CD4-positive, alpha-beta T cell (primary cell): ENCODE measurements around the gene ADAMTS12. TPM values are rescaled to one million over a fixed set of nuclear protein-coding genes. Genes with fewer than 3 reads are reported as not detected.

Experiments
- ATAC-seq: fragments of 200-7000 bp; cut with Tn5 transposase; one replicate; pipeline ENCODE4 v1.10.0; 2022; ENCODE audit warnings: mild to moderate bottlenecking; ENCODE audit not compliant: poor library complexity
- CTCF ChIA-PET: fragments of 350-600 bp; sonication (Branson Sonifier 250); formaldehyde crosslinking; loops from one replicate; lab custom pipeline; 2021; ENCODE audit warnings: antibody characterized with exemption, inconsistent platforms; lab: Charles Lee
- POLR2A ChIA-PET: fragments of 350-600 bp; sonication (Branson Sonifier 250); formaldehyde crosslinking; loops from one replicate; lab custom pipeline; 2021; ENCODE audit warnings: antibody characterized with exemption, inconsistent platforms; lab: Charles Lee
- DNase-seq, 14 experiments: peaks; one replicate each; pipeline ENCODE4 v3.0.0-alpha.2; 2013 to 2020; ENCODE audit warnings: mixed read lengths in 2 of 14
- H3K27ac ChIP-seq, 2 donors: one replicate each; pipeline versions ENCODE4 v1.5.1 to v1.7.0; 2013; ENCODE audit warnings: low read length in 2 of 2, low read depth in 1 of 2, mild to moderate bottlenecking in 1 of 2
- H3K27me3 ChIP-seq, 2 experiments: 1 replicate in 1 of 2; 2 replicates in 1 of 2; pipeline versions ENCODE4 v1.6.1 to v1.7.0; 2013; ENCODE audit warnings: low read length in 2 of 2, control low read depth in 1 of 2, mild to moderate bottlenecking in 1 of 2, moderate library complexity in 1 of 2; ENCODE audit not compliant: insufficient read depth in 2 of 2, control insufficient read depth in 1 of 2
- H3K36me3 ChIP-seq: one replicate; pipeline ENCODE4 v1.6.1; 2013; ENCODE audit warnings: low read length, control low read depth; ENCODE audit not compliant: insufficient read depth
- H3K4me1 ChIP-seq: one replicate; pipeline ENCODE4 v1.6.1; 2013; ENCODE audit warnings: low read length, control low read depth; ENCODE audit not compliant: insufficient read depth
- H3K4me3 ChIP-seq: one replicate; pipeline ENCODE4 v1.5.1; 2013; ENCODE audit warnings: mild to moderate bottlenecking, low read length, moderate library complexity
- H3K9me3 ChIP-seq, 2 experiments: 1 replicate in 1 of 2; 2 replicates in 1 of 2; pipeline versions ENCODE4 v1.6.1 to v1.7.0; 2013; ENCODE audit warnings: low read length in 2 of 2, mild to moderate bottlenecking in 2 of 2, control low read depth in 1 of 2, moderate library complexity in 1 of 2; ENCODE audit not compliant: control insufficient read depth in 1 of 2, insufficient read depth in 1 of 2
- H3K27ac Mint-ChIP-seq: one replicate; pipeline ENCODE4 v1.8.0; 2020; ENCODE audit warnings: mixed read lengths
- H3K27me3 Mint-ChIP-seq: one replicate; pipeline ENCODE4 v1.8.0; 2021; ENCODE audit warnings: mixed read lengths
- H3K36me3 Mint-ChIP-seq: one replicate; pipeline ENCODE4 v1.8.0; 2021; ENCODE audit warnings: low read depth, mixed read lengths
- H3K4me1 Mint-ChIP-seq: one replicate; pipeline ENCODE4 v1.8.0; 2021; ENCODE audit warnings: low read depth, mixed read lengths
- H3K4me3 Mint-ChIP-seq: one replicate; pipeline ENCODE4 v1.8.0; 2020; ENCODE audit warnings: mild to moderate bottlenecking, mixed read lengths
- H3K9me3 Mint-ChIP-seq: one replicate; pipeline ENCODE4 v1.8.0; 2020; ENCODE audit warnings: mixed read lengths
- CTCF ChIP-seq: fragments of 200-600 bp; IDR thresholded peaks from one replicate; pipeline ENCODE4 v1.8.0; 2022; ENCODE audit warnings: antibody characterized with exemption, mild to moderate bottlenecking
- intact Hi-C, 2 experiments: fragments of 100-400 bp; cut with DNase I in 1 of 2; cut with micrococcal nuclease in 1 of 2; formaldehyde crosslinking; loops; one replicate each; pipeline versions ENCODE4 v1.15.1 to v1.9.0; 2023 to 2025; cut with DNase I, micrococcal nuclease
- total RNA-seq, 174 experiments: library from RNA in 2 of 174; stranded (reverse) in 2 of 174; gene quantifications; one replicate each; pipeline ENCODE4 v1.2.3 and lab custom pipeline; 2021 to 2026

Gene ADAMTS12
- total RNA-seq, 2 experiments from 2014 or later: 0.06 TPM; not detected in 1

DNA sequence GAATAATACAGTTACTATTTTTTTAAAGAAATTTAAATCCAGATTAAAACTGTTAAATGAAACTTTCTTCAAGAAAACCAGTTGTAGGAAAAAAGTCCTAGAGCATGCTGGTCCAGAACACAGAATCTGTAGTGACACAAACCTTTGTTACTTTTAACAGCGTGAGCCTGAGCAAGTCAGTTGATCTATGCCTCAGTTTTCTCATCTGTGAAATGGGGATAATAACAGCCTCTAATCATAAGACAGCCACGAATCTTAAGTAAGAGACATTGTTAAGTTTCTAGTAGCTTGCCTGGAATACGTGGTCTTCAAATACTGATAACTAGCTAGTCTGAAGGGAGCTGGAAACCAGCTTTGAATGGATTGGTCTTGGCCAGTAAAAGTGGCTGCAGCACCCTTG, 158.6 kb downstream of the ADAMTS12 start:
- DNase-seq (no peak), ATAC-seq (no peak)
- no peaks in the 10 kb centered on the region for H3K4me1 Mint-ChIP-seq
- no peak for TF ChIP-seq CTCF
- Histone ChIP-seq H3K9me3 (no peaks in the 10 kb centered on the region), H3K27me3 (no peaks in the 10 kb centered on the region), H3K4me3 (no peak overlapping the region), H3K4me1 (no peaks in the 10 kb centered on the region), H3K27ac (no peak overlapping the region), H3K36me3 (no peaks in the 10 kb centered on the region)
- ChIA-PET POLR2A (no interaction called here), CTCF (no interaction called here)
- no peaks in the 10 kb centered on the region for H3K36me3 Mint-ChIP-seq
- H3K27me3 Mint-ChIP-seq: peaks cover 13% of the 10 kb centered on the region
- intact Hi-C loops: no loop called here
- no peak overlapping the region for H3K4me3 Mint-ChIP-seq
- H3K27ac Mint-ChIP-seq: no peak overlapping the region
- no peaks in the 10 kb centered on the region for H3K9me3 Mint-ChIP-seq

DNA sequence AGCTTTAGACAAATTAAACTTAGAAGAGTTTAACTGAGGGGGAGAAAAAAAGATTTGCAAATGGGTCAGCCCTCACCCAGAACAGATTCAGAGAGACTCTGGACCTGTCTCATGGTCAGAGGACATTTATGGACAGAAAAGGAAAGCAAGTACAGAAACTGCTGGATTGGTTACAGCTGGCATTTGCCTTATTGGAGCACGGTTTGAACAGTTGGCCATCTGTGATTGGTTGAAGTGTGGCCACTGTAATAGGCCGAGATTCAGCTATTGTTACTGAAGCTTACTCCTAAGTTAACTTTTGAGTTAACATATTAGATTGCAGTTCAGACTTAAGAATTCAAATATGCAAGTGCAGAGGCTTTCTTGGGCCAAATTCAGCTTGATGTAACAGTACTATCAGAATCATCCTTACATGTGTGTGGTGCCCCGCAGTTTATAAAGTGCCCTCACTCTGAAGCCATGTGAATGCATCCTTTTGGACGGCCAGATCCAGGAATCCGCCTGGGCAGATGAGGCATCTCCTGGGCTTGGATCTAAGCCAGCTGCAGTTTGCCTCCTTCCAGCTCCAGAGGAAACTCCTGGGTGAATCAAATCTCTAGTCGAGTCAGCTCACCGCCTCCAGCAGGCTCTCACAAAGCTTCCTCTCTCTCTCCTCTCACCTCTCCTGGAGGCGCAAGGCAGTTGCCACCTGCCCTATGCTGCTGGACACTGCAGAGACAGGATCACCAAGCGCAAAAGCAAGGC, 165.2 kb downstream of the ADAMTS12 start:
- intact Hi-C loops: no loop called here
- H3K4me3 Mint-ChIP-seq: no peak overlapping the region
- POLR2A ChIA-PET: no interaction called here
- no peak overlapping the region for H3K4me3 ChIP-seq
- H3K36me3 ChIP-seq: no peaks in the 10 kb centered on the region
- no peak for TF ChIP-seq CTCF
- H3K27ac Mint-ChIP-seq: no peak overlapping the region
- CTCF ChIA-PET: no interaction called here
- ATAC-seq (no peak), DNase-seq (no peak)
- H3K27me3 Mint-ChIP-seq: peaks cover 3% of the 10 kb centered on the region
- no peaks in the 10 kb centered on the region for H3K4me1 ChIP-seq
- no peaks in the 10 kb centered on the region for H3K9me3 Mint-ChIP-seq
- peaks cover 0 to 6% of the 10 kb centered on the region in 2 experiments for H3K9me3 ChIP-seq
- no peaks in the 10 kb centered on the region for H3K4me1 Mint-ChIP-seq
- no peaks in the 10 kb centered on the region for H3K27me3 ChIP-seq
- no peaks in the 10 kb centered on the region for H3K36me3 Mint-ChIP-seq
- H3K27ac ChIP-seq: no peak overlapping the region

DNA sequence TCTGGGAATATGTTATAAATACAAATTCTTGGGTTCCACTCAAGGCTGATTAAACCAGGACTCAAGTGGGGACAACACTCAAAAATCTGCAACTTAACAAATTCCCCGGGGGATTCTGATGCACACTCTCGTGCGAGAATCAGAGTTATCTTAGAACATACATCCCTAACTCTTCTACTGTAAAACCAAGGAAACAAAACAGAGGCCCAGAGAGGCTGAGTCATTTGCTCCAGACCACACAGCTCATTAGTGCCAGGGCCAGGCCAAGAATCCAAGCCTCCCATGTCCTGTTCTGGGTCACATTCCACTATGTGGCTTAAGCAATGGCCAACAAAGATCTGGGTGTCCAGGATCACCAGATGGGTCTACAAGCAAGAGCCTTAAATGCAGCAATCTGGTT, 166.0 kb downstream of the ADAMTS12 start:
- H3K4me1 Mint-ChIP-seq: no peaks in the 10 kb centered on the region
- no peak for TF ChIP-seq CTCF
- ATAC-seq (no peak), DNase-seq (no peak)
- H3K4me3 Mint-ChIP-seq: no peak overlapping the region
- Histone ChIP-seq H3K36me3 (no peaks in the 10 kb centered on the region), H3K4me1 (no peaks in the 10 kb centered on the region), H3K4me3 (no peak overlapping the region), H3K27me3 (no peaks in the 10 kb centered on the region), H3K27ac (no peak overlapping the region), H3K9me3 (peaks cover 0 to 6% of the 10 kb centered on the region in 2 experiments)
- intact Hi-C loops: no loop called here
- peaks cover 3% of the 10 kb centered on the region for H3K27me3 Mint-ChIP-seq
- ChIA-PET CTCF (no interaction called here), POLR2A (no interaction called here)
- H3K9me3 Mint-ChIP-seq: no peaks in the 10 kb centered on the region
- H3K36me3 Mint-ChIP-seq: no peaks in the 10 kb centered on the region
- no peak overlapping the region for H3K27ac Mint-ChIP-seq
